PFSK-1 (cell line): ENCODE measurements around the gene NECAB3.

Source experiments
- FOXP2 ChIP-seq: optimal IDR thresholded peaks from 2 replicates; pipeline ENCODE3; 2011; ENCODE audit warnings: borderline replicate concordance, control low read depth, inconsistent platforms; ENCODE audit not compliant: insufficient read depth; ENCODE audit errors: extremely low read length, extremely low read depth
- REST ChIP-seq, 2 experiments: IDR thresholded peaks; 2 replicates each; pipeline versions ENCODE4 v1.6.1 to v1.8.0; 2011 to 2012; ENCODE audit warnings: low read depth in 2 of 2, low read length in 2 of 2, control low read depth in 1 of 2, inconsistent platforms in 1 of 2, mild to moderate bottlenecking in 1 of 2, moderate library complexity in 1 of 2; ENCODE audit not compliant: insufficient read depth in 1 of 2

GRCh38 chr20:33702861-33703260 is 28.6 kb upstream of the NECAB3 start:
- TF ChIP-seq REST (IDR thresholded peaks at IDR 0.05; ENCODE audit: insufficient read depth in 1 of 2, low read depth in 2 of 2, low read length in 2 of 2) (no peak), FOXP2 (no peak)
